Measurements from ENCODE around the gene FAM171A1.
"Not testable (repeated sequence)": the region's sequence is repeated elsewhere in the genome, so short reads cannot be mapped to it uniquely, and the experiment has no call there.

Gene FAM171A1

DNA sequence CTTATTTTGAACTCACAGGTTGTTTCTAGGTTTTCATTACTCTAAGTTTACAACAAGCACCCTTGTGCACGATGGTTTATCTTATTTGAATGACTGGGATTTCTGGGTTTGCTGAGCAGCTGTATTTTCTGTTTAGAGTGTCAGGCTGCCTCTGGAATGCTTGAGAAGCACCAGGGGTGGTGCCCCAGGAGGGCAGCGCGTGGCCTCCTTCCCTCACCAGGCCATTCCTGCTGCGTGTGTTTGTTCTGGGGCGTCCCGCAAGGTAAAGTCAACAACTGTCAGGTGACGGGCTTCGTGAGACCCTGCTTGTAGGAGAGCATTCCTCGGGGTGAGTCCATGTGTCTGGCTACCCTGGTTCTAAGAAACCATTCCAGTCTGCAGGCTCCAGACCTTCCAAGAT is 54.9 kb downstream of the FAM171A1 start:
- no peak for DNase-seq

DNA sequence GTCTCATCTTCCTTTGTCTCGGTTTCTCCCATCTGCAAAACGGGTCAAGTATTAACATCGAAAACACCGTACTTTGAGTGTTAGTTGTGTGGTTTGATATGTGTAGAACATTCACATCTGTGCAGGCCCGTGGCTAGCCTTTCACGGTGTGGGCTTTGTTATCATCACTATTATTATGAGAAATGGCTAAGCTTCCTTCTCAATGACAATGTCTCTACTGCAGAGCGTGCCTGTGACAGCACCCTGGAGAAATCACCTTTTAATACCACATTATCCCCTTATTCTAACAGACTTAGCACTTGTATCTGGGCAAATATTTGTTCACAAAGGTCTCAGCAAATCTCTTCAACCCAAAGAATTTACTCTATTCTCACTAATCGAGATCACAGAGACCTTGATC is 55.8 kb downstream of the FAM171A1 start:
- DNase-seq = no peak

- no peak for DNase-seq
Measured at GRCh38 chr10:15314482-15315045, 56.5 kb downstream of the FAM171A1 start.

DNA sequence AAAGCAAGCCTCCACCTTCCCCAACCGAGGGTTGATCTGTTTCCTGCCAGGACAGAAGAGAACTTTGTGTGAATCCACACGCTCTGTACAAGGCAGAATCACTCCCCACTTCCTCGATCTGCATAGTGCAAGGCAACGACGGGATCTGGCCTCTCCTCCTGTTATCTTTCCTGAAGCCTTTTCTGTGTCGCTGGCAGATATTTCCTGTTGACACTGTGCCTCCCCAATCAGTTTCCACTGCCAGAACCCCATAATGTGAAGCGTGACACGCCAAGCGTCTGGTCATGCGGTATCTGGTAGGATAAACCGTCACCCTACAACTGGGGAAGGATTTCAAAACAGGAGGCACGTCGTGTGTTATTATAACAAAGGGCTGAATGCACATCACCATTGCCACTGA is 57.2 kb downstream of the FAM171A1 start:
- DNase-seq = no peak

GRCh38 chr10:15313047-15313446 is 58.0 kb downstream of the FAM171A1 start:
- no peak for DNase-seq

- DNase-seq = no peak
Measured at GRCh38 chr10:15311569-15312280, 59.4 kb downstream of the FAM171A1 start.

DNA sequence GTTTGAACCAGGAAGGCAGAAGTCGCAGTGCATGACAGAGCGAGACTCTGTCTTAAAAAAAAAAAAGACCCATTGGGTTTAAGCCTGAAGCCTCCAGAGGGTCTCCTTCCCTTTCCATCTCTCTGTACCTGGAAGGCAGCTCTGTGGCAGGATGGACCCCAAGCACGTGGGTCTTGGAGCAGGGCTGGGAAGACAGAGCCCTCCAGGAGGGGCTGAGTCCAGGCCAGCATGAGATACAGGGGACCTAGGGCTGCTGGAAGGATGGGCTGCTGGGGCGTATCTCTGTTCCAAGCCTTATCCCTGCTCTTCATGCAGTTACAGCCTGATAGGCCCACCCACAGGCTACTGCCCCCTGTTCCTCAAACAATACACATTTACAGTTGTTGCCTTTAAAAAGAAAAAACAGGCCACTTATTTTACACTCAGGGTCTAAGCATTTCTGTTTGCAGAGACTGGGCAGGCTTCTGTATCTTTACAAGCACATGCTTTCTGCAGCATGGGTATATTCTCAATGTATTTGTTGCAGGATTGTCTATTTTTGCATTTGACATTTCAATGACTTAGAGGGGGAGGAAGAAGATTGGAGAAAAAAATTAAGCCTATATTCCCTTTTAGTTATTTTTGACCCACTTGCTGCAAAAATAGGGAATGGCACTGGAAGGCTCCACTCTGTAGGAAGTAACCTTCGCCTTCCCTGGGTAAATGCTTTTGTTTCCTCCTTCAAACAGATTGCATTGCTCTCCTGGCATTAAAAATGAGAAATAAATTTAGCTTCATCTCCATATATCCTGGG is 60.1 kb downstream of the FAM171A1 start:
- no peak for DNase-seq

DNA sequence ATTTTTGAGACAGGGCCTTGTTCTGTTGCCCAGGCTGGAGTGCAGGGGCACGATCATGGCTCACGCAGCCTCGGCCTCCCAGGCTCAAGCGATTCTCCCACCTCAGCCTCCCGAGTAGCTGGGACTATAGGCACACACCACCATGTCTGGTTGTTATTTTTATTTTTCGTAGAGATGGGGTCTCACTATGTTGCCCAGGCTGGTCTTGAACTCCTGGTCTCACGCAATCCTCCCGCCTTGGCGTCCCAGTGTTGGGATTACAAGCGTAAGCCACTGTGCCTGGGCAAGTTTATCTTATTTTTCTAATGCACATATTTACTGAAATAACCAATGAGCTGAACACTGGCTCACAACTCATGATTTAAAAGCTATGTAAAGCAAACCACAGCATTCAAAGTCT is 61.9 kb downstream of the FAM171A1 start:
- no peak for DNase-seq

DNA sequence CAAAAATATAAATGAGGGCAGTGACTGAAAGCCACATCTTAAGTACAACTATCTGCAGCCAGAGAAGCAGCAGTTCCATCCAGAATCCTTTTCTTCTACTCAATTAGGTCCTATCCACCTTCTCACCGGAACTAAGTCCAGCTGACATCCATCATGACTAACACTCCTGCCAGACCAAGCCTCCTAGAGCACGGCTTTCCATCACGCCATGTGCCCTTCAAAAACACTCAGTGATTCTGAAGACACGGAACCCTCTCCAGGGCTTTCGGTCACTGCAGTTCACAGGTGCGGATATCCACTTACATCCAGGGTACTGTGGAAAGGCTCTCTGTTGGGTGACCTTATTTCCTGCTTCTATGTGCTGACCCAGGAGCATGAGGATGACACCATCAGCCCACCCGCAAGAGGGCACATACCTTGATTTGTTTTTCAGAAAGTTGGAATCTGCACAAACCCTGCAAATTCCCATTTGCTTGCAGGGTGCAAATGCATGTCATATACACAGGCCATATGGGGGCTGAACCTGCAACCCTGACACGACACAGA is 64.3 kb downstream of the FAM171A1 start:
- DNase-seq = no peak

GRCh38 chr10:15305634-15306033 is 65.5 kb downstream of the FAM171A1 start:
- no peak for DNase-seq

DNA sequence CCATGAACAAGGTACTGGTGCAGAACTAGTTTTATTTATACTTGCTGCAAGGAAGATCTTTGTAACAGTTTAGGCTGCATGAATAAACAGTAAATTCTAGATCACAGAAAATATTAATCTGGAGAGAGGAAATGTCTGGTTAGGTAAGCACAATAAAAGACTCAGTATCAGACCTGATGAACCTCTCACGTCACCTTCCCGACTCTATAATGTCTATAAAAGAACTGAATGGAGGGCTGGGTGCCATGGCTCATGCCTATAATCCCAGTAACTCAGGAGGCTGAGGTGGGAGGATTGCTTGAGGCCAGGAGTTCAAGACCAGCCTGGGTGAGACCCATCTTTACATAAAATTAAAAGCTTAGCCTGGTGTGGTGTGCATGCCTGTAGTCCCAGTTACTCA is 65.9 kb downstream of the FAM171A1 start:
- no peak for DNase-seq

GRCh38 chr10:15302188-15302956 is 68.7 kb downstream of the FAM171A1 start:
- DNase-seq = not testable (repeated sequence)

DNA sequence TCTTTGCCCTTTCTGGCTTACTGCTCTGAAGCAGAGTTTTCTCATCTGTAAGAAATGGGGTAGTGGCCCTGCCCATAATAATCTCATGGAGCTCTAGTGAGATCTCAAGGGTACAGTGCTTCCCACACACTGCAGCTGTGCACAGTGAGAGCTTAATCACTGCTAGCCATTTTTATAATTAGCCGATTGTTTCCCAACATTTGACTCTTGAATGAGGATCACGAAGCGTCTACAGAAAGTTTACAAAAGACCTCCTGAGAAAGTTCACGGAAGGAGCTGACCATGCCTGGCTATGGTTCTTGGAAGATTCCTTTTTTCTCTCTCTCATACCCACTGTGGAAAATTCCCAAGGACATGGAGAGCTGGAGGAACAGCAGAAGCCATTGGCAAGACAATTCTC is 70.4 kb downstream of the FAM171A1 start:
- no peak for DNase-seq

- DNase-seq = no peak
Measured at GRCh38 chr10:15300145-15300544, 70.9 kb downstream of the FAM171A1 start.

GRCh38 chr10:15296701-15297100 is 74.4 kb downstream of the FAM171A1 start:
- no peak for DNase-seq

GRCh38 chr10:15295537-15296325 is 75.4 kb downstream of the FAM171A1 start:
- DNase-seq = no peak

GRCh38 chr10:15293862-15294842 is 76.9 kb downstream of the FAM171A1 start:
- DNase-seq = no peak

DNA sequence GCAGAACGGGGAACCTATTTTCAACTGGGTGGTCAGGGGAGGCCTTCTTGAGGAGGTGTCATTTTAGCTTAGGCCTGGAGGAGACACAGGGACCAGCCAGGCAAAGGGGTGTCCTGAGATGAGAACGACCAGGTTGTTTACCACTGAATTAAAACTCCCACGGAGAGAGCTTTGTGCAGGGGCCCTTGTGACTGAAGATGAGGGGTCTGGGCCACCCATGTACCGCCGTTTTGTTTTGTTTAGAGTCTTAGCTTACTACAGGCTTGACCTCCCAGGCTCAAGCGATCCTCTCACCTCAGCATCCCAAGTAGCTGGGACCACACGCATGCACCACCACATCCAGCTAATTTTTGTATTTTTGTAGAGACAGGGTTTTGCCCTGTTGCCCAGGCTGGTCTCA is 80.4 kb downstream of the FAM171A1 start:
- no peak for DNase-seq

GRCh38 chr10:15290150-15290549 is 80.9 kb downstream of the FAM171A1 start:
- no peak for DNase-seq

GRCh38 chr10:15280974-15281373 is 90.1 kb downstream of the FAM171A1 start:
- no peak for DNase-seq

GRCh38 chr10:15280462-15280861 is 90.6 kb downstream of the FAM171A1 start:
- no peak for DNase-seq

All from CD4-positive, alpha-beta T cell treated with Interleukin-17A for 4 hours (primary cell).